Mucosa of rectum (tissue), 2 donors: ENCODE data around the gene CDC25A.

ENCODE experiments used
- H3K27ac ChIP-seq, 2 donors: one replicate each; pipeline ENCODE4 v1.7.0; 2013; ENCODE audit warnings: inconsistent platforms in 2 of 2, low read depth in 2 of 2, low read length in 2 of 2
- H3K27me3 ChIP-seq, 2 donors: one replicate each; pipeline ENCODE4 v1.7.0; 2013; ENCODE audit warnings: low read length in 2 of 2; ENCODE audit not compliant: control insufficient read depth in 2 of 2, insufficient read depth in 2 of 2
- H3K36me3 ChIP-seq, 2 donors: one replicate each; pipeline ENCODE4 v1.7.0; 2013; ENCODE audit warnings: low read length in 2 of 2; ENCODE audit not compliant: control insufficient read depth in 2 of 2, insufficient read depth in 2 of 2
- H3K4me1 ChIP-seq, 2 donors: one replicate each; pipeline ENCODE4 v1.7.0; 2013; ENCODE audit warnings: low read length in 2 of 2, mild to moderate bottlenecking in 1 of 2; ENCODE audit not compliant: control insufficient read depth in 2 of 2, insufficient read depth in 2 of 2
- H3K4me3 ChIP-seq, 2 donors: one replicate each; pipeline ENCODE4 v1.7.0; 2013; ENCODE audit warnings: low read length in 2 of 2
- H3K9ac ChIP-seq, 2 donors: one replicate each; pipeline ENCODE4 v1.7.0; 2013; ENCODE audit warnings: low read length in 2 of 2, low read depth in 1 of 2, mild to moderate bottlenecking in 1 of 2
- H3K9me3 ChIP-seq, 2 donors: one replicate each; pipeline ENCODE4 v1.7.0; 2013; ENCODE audit warnings: low read length in 2 of 2; ENCODE audit not compliant: control insufficient read depth in 2 of 2
- donor health status: healthy.
- donor health status: Normal muscosa, but diverticular disease.

CDC25A gene

DNA sequence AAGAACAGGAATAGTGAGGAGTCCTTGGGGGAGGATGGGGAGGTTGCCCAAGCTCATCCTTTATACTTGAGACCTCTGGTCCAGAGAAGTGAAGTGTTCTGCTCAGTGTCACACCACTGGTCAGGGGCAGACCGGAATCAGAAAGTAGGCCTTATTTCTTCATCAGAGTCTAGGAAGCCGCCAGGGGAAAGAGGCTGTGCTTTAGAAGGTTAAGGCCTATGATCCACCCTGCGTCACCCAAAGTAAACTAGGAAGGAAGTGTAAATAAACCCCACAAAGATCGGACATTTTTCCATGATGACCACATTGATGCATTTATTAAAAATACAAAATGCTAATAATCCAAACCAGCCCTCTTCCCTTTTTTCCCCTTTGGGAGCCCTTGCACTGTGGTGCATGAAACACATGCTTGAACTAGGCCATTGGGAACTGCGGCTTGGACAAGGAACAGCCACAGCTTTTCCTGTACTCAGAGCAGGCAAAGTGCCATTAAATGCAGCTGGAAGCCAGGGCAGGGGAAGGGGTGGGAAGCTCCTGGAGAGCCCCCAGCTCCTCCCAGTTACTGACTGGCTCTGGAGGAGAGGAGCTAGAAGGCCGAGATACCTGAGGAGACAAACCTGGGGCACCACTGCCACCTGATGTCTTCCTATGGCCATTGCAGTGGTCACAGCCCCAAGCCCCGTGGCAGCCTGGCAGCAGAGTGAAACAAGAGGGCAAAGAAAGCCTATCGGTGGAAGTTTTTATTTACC lies 37.0 kb downstream of the CDC25A start:
- no peaks in the 10 kb centered on the region for H3K27me3 ChIP-seq
- H3K9ac ChIP-seq: no peak overlapping the region
- H3K4me3 ChIP-seq: no peak overlapping the region
- H3K4me1 ChIP-seq: peaks cover 0 to 3% of the 10 kb centered on the region in 2 donors
- H3K27ac ChIP-seq: no peak overlapping the region
- H3K36me3 ChIP-seq: no peaks in the 10 kb centered on the region
- H3K9me3 ChIP-seq: no peaks in the 10 kb centered on the region

DNA sequence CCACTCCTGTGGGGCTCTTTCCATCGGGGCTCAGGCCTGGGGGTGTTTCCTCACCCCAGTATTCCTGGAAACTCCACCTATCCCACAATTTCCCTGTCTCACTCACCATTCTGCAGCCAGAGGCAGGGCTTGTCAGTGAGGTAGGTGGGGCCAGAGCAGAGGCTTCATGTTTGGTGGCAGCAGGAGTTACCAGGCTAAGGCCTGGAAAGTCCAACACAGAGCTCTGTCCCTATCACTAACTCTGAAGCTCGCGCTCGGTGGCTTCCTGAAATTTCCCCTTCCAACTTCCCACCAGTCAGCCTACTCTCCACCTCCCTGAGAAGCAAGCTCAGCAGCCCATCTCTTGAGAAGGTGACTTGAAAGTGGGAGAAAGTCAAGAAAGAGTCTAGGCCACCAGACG lies 44.2 kb downstream of the CDC25A start:
- Histone ChIP-seq H3K27ac (no peak overlapping the region), H3K9ac (no peak overlapping the region), H3K36me3 (no peaks in the 10 kb centered on the region)

DNA sequence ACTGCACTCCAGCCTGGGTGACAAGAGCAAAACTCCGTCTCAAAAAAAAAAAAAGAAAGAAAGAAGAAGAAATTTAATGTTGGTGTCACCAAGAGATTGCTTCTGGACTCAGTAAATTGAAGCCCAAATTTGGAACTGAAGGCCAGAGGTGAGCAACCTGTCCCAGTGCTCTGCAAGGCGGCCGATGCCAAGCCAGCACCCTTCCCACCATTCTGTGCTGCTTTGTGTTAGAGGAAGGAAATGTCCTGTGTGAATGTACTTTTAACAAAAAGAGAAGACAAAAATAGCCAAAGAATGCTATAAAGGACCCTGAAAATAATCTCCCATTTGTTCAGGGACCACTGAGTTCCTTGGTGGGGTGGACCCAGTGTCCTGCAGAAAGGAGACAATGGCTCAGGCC lies 44.6 kb downstream of the CDC25A start:
- H3K27ac ChIP-seq: no peak overlapping the region
- no peaks in the 10 kb centered on the region for H3K36me3 ChIP-seq

More for the DNA sequence above, 44.2 kb downstream of the CDC25A start:
- H3K4me3 ChIP-seq: no peak overlapping the region
- no peaks in the 10 kb centered on the region for H3K9me3 ChIP-seq
- H3K27me3 ChIP-seq: no peaks in the 10 kb centered on the region
- H3K4me1 ChIP-seq: peaks cover 0 to 6% of the 10 kb centered on the region in 2 donors

DNA sequence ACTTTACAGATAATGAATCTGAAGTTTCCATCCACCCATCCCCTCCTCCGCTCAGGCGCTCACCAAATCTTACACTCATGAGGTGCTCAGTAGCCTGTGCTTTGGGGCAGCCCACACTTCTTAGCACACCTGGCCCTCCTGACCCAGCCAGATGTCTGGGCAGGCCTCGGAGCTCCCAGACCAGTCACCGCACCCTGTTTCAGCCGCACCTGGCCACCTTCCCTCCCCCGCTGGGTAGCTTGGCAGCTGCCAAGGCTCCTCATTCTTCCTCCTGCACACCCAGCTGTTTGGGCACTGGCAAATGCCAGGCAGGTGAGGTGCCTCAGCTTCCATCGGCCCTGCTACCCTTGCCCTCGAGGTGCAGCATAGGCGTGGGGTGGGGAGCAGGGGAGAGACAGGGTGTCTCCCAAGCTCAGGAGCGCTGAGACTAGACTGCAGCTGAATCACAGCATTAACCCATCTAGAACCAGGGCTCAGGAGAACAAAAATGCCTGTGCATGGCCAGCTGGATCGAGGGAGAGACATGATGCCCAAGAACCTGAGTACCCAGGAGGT lies 45.8 kb downstream of the CDC25A start:
- no peaks in the 10 kb centered on the region for H3K36me3 ChIP-seq
- H3K27me3 ChIP-seq: no peaks in the 10 kb centered on the region
- H3K9me3 ChIP-seq: no peaks in the 10 kb centered on the region
- H3K27ac ChIP-seq: no peak overlapping the region
- no peak overlapping the region for H3K4me3 ChIP-seq
- H3K9ac ChIP-seq: no peak overlapping the region
- peaks cover 0 to 6% of the 10 kb centered on the region in 2 donors for H3K4me1 ChIP-seq

More for the DNA sequence above, 44.6 kb downstream of the CDC25A start:
- no peak overlapping the region for H3K9ac ChIP-seq
- H3K4me3 ChIP-seq: no peak overlapping the region
- H3K9me3 ChIP-seq: no peaks in the 10 kb centered on the region
- H3K27me3 ChIP-seq: no peaks in the 10 kb centered on the region
- peaks cover 0 to 6% of the 10 kb centered on the region in 2 donors for H3K4me1 ChIP-seq

DNA sequence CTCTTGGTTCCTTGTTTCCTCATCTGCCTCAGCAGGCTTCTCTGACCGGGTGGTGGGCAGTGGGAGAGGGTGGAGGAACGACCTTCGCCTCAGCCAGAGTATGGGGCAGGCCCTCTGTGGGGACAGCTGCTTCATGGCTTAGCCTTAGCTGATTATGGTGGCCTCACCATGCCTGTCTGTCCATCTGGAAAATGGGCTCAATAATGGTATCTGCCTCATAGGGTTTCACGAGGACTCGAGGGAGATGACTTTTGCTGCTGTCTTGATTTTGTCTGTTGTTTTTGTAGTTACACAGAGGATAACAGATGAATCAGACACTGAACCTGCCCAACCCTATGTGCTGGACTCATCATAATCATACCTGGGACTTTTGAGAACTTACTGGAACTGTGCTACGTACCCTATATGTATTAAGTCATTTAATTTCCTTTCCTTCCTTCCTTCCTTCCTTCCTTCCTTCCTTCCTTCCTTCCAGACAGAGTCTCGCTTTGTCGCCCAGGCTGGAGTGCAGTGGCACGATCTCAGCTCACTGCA lies 46.5 kb downstream of the CDC25A start:
- Histone ChIP-seq H3K4me3 (no peak overlapping the region), H3K36me3 (no peaks in the 10 kb centered on the region), H3K9me3 (no peaks in the 10 kb centered on the region), H3K9ac (no peak overlapping the region), H3K27ac (no peak overlapping the region), H3K27me3 (no peaks in the 10 kb centered on the region), H3K4me1 (peaks cover 0 to 6% of the 10 kb centered on the region in 2 donors)

DNA sequence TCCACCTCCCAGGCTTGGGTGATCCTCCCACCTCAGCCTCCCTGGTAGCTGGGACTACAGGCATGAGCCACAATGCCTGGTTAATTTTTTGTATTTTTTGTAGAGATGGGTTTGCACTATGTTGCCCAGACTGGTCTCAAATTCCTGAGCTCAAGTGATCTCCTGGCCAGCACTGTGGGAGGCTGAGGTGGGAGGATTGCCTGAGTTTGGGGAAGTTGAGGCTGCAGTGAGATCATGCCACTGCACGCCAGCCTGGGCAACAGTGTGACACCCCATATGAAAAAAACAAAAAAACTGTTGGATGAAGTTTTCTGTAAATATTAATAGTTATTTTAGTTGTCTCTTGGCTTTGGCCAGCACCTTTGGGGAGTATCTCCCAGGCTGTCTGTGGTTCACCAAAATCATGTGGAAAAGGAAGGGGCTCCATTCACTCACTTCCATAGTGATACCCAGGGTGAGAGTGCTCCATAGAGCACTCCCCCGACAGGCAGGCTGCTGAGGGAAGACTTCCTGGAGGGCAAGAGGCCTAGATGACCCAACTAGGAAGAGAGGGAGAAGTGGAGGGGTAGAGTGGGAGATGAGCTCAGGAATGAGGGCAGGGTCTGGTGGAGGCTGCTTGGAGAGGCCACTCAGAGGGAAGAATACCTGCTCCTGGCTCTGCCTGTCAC lies 47.1 kb downstream of the CDC25A start:
- H3K9ac ChIP-seq: no peak overlapping the region
- H3K9me3 ChIP-seq: no peaks in the 10 kb centered on the region
- no peak overlapping the region for H3K4me3 ChIP-seq
- H3K36me3 ChIP-seq: no peaks in the 10 kb centered on the region
- peaks cover 0 to 6% of the 10 kb centered on the region in 2 donors for H3K4me1 ChIP-seq
- no peak overlapping the region for H3K27ac ChIP-seq
- no peaks in the 10 kb centered on the region for H3K27me3 ChIP-seq

DNA sequence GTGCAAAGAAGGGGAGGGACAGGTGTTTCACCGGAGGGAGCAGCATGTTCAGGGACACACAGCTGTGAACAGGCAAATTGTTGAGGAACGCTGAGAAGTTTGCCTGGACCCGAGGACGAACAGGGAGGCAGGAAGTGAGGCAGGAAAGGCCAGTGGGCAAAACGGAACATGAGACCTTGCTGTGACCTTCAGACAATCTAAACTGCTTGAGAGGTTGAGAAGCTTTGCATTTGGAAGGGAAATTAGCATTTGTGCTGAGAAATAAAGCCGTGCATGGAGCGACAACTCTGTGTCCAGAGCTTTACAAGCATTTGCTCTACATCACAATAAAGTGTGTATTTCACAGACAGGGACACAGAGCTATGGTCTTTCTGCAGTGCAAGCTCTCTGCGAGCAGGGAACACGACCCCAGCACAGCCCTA lies 47.9 kb downstream of the CDC25A start:
- Histone ChIP-seq H3K27ac (no peak overlapping the region), H3K27me3 (no peaks in the 10 kb centered on the region), H3K36me3 (no peaks in the 10 kb centered on the region), H3K9ac (no peak overlapping the region), H3K4me1 (peaks cover 0 to 6% of the 10 kb centered on the region in 2 donors), H3K9me3 (no peaks in the 10 kb centered on the region), H3K4me3 (no peak overlapping the region)

DNA sequence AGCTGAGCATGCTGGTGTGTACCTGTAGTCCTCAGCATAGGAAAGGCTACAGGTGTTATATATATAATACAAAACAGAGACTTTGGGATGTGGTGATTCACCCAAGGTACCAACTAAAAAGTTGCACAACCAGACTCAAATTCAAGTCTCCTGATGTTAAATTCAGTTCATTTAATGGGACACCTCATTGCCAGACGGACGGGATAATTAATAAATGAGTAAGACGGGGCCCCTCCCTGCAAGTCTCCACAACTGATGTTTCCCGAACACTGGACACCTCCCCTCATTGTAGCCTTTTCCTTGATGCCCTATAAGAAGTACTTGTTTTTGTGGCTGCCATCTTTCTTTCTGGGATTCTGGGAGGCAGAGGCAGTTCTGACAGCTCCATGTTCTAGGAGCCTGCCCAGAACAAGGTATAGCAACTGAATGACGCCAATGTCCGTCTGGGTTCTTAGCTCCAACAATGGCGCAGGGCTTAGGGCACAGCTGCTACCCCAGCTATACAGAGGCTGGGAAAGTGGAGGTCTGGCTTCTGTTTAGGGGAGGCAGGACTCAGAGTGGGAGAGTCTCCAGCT lies 50.7 kb downstream of the CDC25A start:
- H3K4me1 ChIP-seq: peaks cover 0 to 6% of the 10 kb centered on the region in 2 donors
- no peaks in the 10 kb centered on the region for H3K36me3 ChIP-seq
- H3K27me3 ChIP-seq: no peaks in the 10 kb centered on the region
- no peak overlapping the region for H3K27ac ChIP-seq
- H3K9me3 ChIP-seq: no peaks in the 10 kb centered on the region
- H3K4me3 ChIP-seq: no peak overlapping the region
- no peak overlapping the region for H3K9ac ChIP-seq

DNA sequence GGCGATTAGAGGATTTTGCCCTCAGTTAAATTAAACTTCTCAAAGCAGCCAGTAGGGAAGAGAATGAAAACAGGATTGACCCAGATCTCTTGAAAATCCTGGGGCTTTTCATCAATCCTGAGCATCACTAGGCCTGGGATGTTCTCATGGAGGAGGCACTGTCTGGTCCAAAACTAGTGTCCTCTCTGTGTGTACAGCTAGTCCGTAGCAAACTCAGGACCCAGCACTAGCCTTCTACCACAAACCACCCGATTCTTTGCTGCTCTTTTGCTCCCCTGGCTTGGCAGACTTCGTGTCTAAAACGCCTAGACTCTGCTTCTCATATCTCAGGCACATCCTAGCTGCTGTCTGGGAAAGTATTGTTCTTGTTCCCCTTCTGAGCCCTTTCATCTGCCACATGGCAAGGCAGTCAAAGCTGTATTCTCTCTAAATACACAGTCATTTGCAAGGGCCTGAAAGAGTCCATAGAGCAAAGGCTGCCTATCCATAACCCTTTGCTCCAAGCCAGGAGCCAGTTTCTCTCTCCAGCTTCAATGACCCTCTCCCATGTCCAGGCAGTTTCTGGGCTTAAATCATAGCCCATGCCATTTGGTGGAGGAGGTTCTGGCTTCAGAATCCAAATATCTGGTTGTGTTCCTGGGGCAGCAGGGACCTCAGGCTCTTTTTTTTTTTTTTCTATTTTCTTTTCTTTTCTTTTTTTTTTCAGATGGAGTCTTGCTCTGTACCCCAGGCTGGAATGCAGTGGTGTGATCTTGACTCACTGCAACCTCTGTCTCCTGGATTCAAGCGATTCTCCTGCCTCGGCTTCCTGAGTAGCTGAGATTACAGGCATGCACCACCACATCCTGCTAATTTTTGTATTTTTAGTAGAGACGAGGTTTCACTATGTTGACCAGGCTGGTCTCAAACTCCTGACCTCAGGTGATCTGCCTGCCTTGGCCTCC lies 52.4 kb downstream of the CDC25A start:
- no peak overlapping the region for H3K27ac ChIP-seq

More for the DNA sequence above, 52.4 kb downstream of the CDC25A start:
- Histone ChIP-seq H3K27me3 (no peaks in the 10 kb centered on the region), H3K36me3 (no peaks in the 10 kb centered on the region), H3K4me1 (peaks cover 0 to 4% of the 10 kb centered on the region in 2 donors), H3K4me3 (no peak overlapping the region), H3K9me3 (no peaks in the 10 kb centered on the region), H3K9ac (no peak overlapping the region)
